Sigmoid colon (tissue), 4 donors: ENCODE results near the gene NRM.

Source experiments
- EP300 ChIP-seq, 4 donors: sonication (generic); formaldehyde crosslinking; IDR thresholded peaks; one replicate each; pipeline ENCODE4 v1.6.1; 2017; ENCODE audit warnings: antibody characterized with exemption in 4 of 4
- TF ChIP-seq, protein P1 (sequence below), 4 experiments: fragments of 450-650 bp in 3 of 4; fragments of 200-600 bp in 1 of 4; IDR thresholded peaks; one replicate each; pipeline ENCODE4 v1.5.1; 2016 to 2019; ENCODE audit warnings: antibody characterized with exemption in 4 of 4, mild to moderate bottlenecking in 3 of 4, moderate library complexity in 2 of 4

DNA sequence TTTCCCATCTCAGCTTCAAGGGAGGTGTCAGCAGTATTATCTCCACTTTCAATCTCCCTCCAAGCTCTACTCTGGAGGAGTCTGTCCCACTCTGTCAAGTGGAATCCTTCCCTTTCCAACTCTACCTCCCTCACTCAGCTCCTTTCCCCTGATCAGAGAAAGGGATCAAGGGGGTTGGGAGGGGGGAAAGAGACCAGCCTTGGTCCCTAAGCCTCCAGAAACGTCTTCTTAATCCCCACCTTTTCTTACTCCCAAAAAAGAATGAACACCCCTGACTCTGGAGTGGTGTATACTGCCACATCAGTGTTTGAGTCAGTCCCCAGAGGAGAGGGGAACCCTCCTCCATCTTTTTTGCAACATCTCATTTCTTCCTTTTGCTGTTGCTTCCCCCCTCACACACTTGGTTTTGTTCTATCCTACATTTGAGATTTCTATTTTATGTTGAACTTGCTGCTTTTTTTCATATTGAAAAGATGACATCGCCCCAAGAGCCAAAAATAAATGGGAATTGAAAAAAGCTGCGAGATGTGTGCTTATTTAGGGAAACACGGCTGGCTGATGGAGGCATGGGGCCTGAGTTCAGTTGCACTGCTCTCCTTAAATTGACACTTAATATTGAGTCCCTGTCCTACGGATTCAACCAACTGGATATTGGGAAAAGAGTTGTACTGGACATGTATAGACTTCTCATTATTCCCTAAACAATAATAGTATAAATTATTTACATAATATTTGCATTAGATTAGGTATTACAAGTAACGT, 34.3 kb upstream of the NRM start:
- TF ChIP-seq, protein P1, sequence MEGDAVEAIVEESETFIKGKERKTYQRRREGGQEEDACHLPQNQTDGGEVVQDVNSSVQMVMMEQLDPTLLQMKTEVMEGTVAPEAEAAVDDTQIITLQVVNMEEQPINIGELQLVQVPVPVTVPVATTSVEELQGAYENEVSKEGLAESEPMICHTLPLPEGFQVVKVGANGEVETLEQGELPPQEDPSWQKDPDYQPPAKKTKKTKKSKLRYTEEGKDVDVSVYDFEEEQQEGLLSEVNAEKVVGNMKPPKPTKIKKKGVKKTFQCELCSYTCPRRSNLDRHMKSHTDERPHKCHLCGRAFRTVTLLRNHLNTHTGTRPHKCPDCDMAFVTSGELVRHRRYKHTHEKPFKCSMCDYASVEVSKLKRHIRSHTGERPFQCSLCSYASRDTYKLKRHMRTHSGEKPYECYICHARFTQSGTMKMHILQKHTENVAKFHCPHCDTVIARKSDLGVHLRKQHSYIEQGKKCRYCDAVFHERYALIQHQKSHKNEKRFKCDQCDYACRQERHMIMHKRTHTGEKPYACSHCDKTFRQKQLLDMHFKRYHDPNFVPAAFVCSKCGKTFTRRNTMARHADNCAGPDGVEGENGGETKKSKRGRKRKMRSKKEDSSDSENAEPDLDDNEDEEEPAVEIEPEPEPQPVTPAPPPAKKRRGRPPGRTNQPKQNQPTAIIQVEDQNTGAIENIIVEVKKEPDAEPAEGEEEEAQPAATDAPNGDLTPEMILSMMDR (IDR thresholded peaks at IDR 0.05): no peak
- no peak for TF ChIP-seq EP300 (IDR thresholded peaks at IDR 0.05)
